ENCODE data around the gene SCML2.

The SCML2 gene

DNA sequence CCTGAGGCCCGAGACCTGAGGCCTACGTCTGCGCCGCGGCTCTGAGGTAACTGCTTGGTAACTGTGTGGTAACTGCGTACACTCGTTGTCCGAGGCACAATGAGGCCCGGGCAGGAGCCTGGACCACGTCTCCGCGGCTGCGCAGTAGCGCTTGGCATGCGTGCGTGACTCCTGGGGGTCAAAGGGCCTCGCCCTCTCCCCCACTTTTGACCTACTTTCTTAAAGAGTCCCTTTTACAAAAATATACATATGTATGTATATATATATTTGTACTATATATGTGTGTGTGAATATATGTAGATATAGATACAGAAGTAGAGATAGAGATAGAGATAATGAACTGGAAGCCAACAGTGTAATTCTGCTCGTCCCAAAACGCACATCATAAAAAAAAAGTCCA lies 133.7 kb downstream of the SCML2 start, which contains the start of gene BEND2:
BEND2 (minus strand) TSS at position 101 of the 400 bp plus-strand sequence. CDS start 136 bp downstream, outside the sequence.
- TF ChIP-seq, protein P1, sequence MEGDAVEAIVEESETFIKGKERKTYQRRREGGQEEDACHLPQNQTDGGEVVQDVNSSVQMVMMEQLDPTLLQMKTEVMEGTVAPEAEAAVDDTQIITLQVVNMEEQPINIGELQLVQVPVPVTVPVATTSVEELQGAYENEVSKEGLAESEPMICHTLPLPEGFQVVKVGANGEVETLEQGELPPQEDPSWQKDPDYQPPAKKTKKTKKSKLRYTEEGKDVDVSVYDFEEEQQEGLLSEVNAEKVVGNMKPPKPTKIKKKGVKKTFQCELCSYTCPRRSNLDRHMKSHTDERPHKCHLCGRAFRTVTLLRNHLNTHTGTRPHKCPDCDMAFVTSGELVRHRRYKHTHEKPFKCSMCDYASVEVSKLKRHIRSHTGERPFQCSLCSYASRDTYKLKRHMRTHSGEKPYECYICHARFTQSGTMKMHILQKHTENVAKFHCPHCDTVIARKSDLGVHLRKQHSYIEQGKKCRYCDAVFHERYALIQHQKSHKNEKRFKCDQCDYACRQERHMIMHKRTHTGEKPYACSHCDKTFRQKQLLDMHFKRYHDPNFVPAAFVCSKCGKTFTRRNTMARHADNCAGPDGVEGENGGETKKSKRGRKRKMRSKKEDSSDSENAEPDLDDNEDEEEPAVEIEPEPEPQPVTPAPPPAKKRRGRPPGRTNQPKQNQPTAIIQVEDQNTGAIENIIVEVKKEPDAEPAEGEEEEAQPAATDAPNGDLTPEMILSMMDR (IDR thresholded peaks at IDR 0.05; ENCODE audit: low read depth, low read length, missing control alignments) = no peak
- no peak for DNase-seq (ENCODE audit: low read depth)
- no peak within 1 kb of the TSS for H3K4me3 ChIP-seq (ENCODE audit: low read depth, low read length)

DNA sequence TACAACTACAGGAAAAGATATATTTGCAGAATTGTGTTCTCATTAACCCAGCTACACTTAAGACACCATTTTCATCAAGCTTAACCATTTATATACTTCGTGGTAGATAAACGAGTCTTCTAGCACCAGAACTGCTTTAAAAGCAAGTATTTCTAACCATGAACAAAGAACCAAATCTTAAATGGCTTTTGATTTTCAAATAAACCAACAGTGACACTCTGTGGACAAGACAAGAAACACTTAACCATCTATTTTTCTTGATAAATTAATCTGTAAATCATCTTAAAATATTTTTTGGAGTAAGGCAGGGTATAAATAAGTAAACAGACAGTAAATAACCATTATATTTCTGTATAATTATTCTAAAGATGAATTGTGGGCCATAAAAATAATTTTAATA lies 144.0 kb downstream of the SCML2 start:
- no peak overlapping the region for H3K4me3 ChIP-seq (ENCODE audit: low read depth, low read length)
- TF ChIP-seq, protein P1 (IDR thresholded peaks at IDR 0.05; ENCODE audit: low read depth, low read length, missing control alignments) = no peak
- no peak for DNase-seq (ENCODE audit: low read depth)

DNA sequence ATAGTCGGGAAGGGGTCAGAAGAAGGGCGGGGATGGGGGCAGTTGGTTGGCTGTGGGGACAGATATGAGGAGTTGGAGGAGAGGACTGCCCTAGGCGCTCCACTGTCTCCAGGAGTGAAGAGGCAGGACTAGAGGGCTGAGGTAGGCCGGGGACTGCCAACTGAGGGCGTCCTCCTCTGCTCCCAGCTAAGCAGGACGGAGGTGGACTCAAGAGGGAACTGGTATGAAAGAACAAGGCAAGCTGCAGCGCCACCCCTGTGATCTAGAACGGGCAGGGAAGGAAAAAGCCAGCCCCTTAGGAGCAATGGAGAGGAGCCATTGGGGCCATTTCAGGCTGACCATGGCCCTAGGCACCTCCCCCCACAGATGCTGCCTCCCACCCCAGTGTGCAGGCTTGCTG lies 147.8 kb downstream of the SCML2 start:
- DNase-seq (ENCODE audit: low read depth) = no peak
- TF ChIP-seq, protein P1 (IDR thresholded peaks at IDR 0.05; ENCODE audit: low read depth, low read length, missing control alignments) = no peak
- H3K4me3 ChIP-seq (ENCODE audit: low read depth, low read length) = no peak overlapping the region

DNA sequence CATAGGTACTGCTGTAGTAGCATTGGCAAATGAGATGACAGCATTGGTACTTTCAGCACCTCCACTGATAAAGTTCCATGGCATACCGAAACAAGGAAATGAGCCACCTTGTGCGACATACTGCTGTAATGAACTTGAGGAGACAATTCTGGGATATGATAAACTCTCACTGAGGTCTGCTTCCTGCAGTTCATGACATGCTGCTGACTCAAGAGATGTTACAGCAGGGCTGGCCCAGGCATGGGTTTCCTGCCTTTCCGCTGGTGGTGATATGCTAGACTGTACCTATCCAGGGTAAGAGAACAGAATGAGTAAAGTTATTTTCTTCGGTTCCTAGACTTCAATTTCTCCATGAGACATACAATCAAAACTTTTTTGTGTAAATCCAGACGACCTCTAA lies 150.9 kb downstream of the SCML2 start:
- no peak for DNase-seq (ENCODE audit: low read depth)
- no peak overlapping the region for H3K4me3 ChIP-seq (ENCODE audit: low read depth, low read length)
- TF ChIP-seq, protein P1 (IDR thresholded peaks at IDR 0.05; ENCODE audit: low read depth, low read length, missing control alignments) = no peak

DNA sequence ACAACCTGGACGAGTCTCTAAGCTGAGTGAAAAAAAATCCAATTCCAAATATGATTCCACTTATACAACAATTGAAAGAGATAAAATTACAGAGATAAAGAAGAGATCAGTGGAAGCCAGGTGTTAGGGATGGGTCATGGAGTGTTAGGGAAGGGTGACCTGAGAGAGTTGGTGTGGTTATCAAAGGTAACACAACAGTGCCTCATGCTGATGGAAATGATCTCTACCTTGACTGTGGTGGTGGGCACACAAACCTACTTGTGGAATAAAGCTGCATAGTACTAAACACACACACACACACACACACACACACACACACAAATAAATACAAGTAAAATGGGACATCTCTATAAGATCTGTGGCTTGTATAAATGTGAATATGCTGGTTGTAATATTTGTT lies 159.8 kb downstream of the SCML2 start:
- H3K4me3 ChIP-seq (ENCODE audit: low read depth, low read length) = no peak overlapping the region
- DNase-seq (ENCODE audit: low read depth) = no peak
- TF ChIP-seq, protein P1 (IDR thresholded peaks at IDR 0.05; ENCODE audit: low read depth, low read length, missing control alignments) = no peak
